ENCODE data around the gene ZNF24.

DNA sequence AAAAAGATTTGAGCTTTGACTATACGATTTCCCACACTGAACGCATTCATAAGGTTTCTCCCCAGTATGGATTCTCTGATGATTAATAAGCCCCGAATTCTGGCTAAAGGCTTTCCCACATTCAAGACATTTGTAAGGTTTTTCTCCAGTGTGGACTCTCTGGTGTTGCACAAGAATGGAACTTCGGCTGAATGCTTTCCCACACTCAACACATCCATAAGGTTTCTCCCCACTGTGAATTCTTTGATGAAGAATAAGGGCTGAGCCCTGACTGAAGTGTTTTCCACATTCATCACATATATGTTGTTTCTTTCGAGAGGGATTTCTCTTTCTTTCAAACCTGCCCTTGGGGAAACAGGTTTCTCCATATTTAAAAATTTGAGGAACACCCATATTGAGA lies 6.9 kb downstream of the ZNF24 start:
- TF ChIP-seq, protein P1, sequence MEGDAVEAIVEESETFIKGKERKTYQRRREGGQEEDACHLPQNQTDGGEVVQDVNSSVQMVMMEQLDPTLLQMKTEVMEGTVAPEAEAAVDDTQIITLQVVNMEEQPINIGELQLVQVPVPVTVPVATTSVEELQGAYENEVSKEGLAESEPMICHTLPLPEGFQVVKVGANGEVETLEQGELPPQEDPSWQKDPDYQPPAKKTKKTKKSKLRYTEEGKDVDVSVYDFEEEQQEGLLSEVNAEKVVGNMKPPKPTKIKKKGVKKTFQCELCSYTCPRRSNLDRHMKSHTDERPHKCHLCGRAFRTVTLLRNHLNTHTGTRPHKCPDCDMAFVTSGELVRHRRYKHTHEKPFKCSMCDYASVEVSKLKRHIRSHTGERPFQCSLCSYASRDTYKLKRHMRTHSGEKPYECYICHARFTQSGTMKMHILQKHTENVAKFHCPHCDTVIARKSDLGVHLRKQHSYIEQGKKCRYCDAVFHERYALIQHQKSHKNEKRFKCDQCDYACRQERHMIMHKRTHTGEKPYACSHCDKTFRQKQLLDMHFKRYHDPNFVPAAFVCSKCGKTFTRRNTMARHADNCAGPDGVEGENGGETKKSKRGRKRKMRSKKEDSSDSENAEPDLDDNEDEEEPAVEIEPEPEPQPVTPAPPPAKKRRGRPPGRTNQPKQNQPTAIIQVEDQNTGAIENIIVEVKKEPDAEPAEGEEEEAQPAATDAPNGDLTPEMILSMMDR (IDR thresholded peaks at IDR 0.05 in 2 of 3, conservative IDR thresholded peaks at IDR 0.05 in 1 of 3; ENCODE audit: control insufficient read depth in 2 of 3, extremely low read depth in 1 of 3, insufficient read depth in 1 of 3, low read depth in 3 of 3, low read length in 3 of 3): no peak
- TF ChIP-seq MYC (IDR thresholded peaks at IDR 0.05; ENCODE audit: insufficient read depth, insufficient read length, insufficient replicate concordance, low read length, severe bottlenecking): no peak
- TF ChIP-seq USF2 (IDR thresholded peaks at IDR 0.05; ENCODE audit: borderline replicate concordance, low read depth, low read length): no peak
- TF ChIP-seq EZH2 (IDR thresholded peaks at IDR 0.05; ENCODE audit: borderline replicate concordance, control insufficient read depth, low read depth, low read length): no peak
- TF ChIP-seq, protein P2, sequence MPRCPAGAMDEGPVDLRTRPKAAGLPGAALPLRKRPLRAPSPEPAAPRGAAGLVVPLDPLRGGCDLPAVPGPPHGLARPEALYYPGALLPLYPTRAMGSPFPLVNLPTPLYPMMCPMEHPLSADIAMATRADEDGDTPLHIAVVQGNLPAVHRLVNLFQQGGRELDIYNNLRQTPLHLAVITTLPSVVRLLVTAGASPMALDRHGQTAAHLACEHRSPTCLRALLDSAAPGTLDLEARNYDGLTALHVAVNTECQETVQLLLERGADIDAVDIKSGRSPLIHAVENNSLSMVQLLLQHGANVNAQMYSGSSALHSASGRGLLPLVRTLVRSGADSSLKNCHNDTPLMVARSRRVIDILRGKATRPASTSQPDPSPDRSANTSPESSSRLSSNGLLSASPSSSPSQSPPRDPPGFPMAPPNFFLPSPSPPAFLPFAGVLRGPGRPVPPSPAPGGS (IDR thresholded peaks at IDR 0.05; ENCODE audit: borderline replicate concordance, insufficient read depth, low read depth, low read length, poor library complexity, severe bottlenecking): no peak
